WTC11 (cell line): Measurements from ENCODE around the gene DHX36. TPM values are rescaled to one million over a fixed set of nuclear protein-coding genes. Genes with fewer than 3 reads are reported as not detected.

Source experiments
- ATAC-seq: fragments of 200-7000 bp; cut with Tn5 transposase; 2 replicates; pipeline ENCODE4 v1.10.0; 2021; ENCODE audit warnings: mild to moderate bottlenecking, moderate library complexity
- CTCF ChIA-PET: fragments of 300-600 bp; sonication (Branson Sonifier 250); formaldehyde crosslinking; loops from one replicate; lab custom pipeline; 2021; ENCODE audit warnings: antibody characterized with exemption; lab: Charles Lee
- POLR2A ChIA-PET: fragments of 350-600 bp; sonication (Branson Sonifier 250); formaldehyde crosslinking; loops from one replicate; lab custom pipeline; 2021; ENCODE audit warnings: antibody characterized with exemption; lab: Charles Lee
- DNase-seq: peaks from one replicate; pipeline ENCODE4 v3.0.0; 2021; ENCODE audit warnings: low spot score
- H3K27ac Mint-ChIP-seq: 2 replicates; pipeline ENCODE4 v1.8.0; 2021; ENCODE audit warnings: mixed read lengths
- H3K27me3 Mint-ChIP-seq: 2 replicates; pipeline ENCODE4 v1.8.0; 2021; ENCODE audit warnings: low read depth, mild to moderate bottlenecking, moderate library complexity, mixed read lengths
- H3K36me3 Mint-ChIP-seq: 2 replicates; pipeline ENCODE4 v1.8.0; 2021; ENCODE audit warnings: mixed read lengths
- H3K4me1 Mint-ChIP-seq: 2 replicates; pipeline ENCODE4 v1.8.0; 2022; ENCODE audit warnings: mixed read lengths
- H3K4me3 Mint-ChIP-seq: 2 replicates; pipeline ENCODE4 v1.8.0; 2021; ENCODE audit warnings: mild to moderate bottlenecking, moderate library complexity, mixed read lengths
- H3K9me3 Mint-ChIP-seq: 2 replicates; pipeline ENCODE4 v1.8.0; 2021; ENCODE audit warnings: mixed read lengths
- AR ChIP-seq: fragments of 250-450 bp; sonication (Bioruptor Pico); IDR thresholded peaks from 2 replicates; pipeline ENCODE4 v1.9.0; 2021; ENCODE audit warnings: mild to moderate bottlenecking
- CBFB ChIP-seq: sonication (generic); formaldehyde crosslinking; IDR thresholded peaks from 2 replicates; pipeline ENCODE4 v1.8.1; 2022; ENCODE audit warnings: mild to moderate bottlenecking, low read depth, missing genetic modification reagents
- ELF4 ChIP-seq: sonication (generic); formaldehyde crosslinking; IDR thresholded peaks from 2 replicates; pipeline ENCODE4 v1.8.1; 2022; ENCODE audit warnings: low read depth, mild to moderate bottlenecking, moderate library complexity, missing genetic modification reagents
- GRHL2 ChIP-seq: fragments of 250-450 bp; sonication (Bioruptor Pico); IDR thresholded peaks from 2 replicates; pipeline ENCODE4 v1.8.0; 2022; ENCODE audit warnings: mild to moderate bottlenecking, moderate library complexity; ENCODE audit not compliant: insufficient replicate concordance, severe bottlenecking
- HMGA2 ChIP-seq: fragments of 250-450 bp; sonication (Bioruptor Pico); IDR thresholded peaks from 2 replicates; pipeline ENCODE4 v1.4.0; 2021; ENCODE audit warnings: mild to moderate bottlenecking, moderate library complexity
- HMGXB4 ChIP-seq: sonication (generic); formaldehyde crosslinking; IDR thresholded peaks from 2 replicates; pipeline ENCODE4 v1.8.1; 2023; ENCODE audit warnings: mild to moderate bottlenecking, moderate library complexity, missing genetic modification reagents
- IRF2 ChIP-seq: sonication (generic); formaldehyde crosslinking; IDR thresholded peaks from 2 replicates; pipeline ENCODE4 v1.8.0; 2022; ENCODE audit warnings: low read depth, missing genetic modification reagents, borderline replicate concordance
- SMAD3 ChIP-seq: sonication (generic); formaldehyde crosslinking; IDR thresholded peaks from 2 replicates; pipeline ENCODE4 v1.8.0; 2022; ENCODE audit warnings: missing genetic modification reagents, mild to moderate bottlenecking, borderline replicate concordance
- TEAD4 ChIP-seq: sonication (generic); formaldehyde crosslinking; IDR thresholded peaks from 2 replicates; pipeline ENCODE4 v1.8.0; 2022; ENCODE audit warnings: mild to moderate bottlenecking, missing genetic modification reagents
- TP53 ChIP-seq: sonication (generic); formaldehyde crosslinking; IDR thresholded peaks from 2 replicates; pipeline ENCODE4 v1.8.1; 2023; ENCODE audit warnings: mild to moderate bottlenecking, missing genetic modification reagents
- ZNF219 ChIP-seq: sonication (generic); formaldehyde crosslinking; IDR thresholded peaks from 2 replicates; pipeline ENCODE4 v1.8.0; 2023; ENCODE audit warnings: missing genetic modification reagents, mild to moderate bottlenecking, borderline replicate concordance
- ZNF281 ChIP-seq: sonication (generic); formaldehyde crosslinking; IDR thresholded peaks from 2 replicates; pipeline ENCODE4 v1.8.0; 2023; ENCODE audit warnings: mild to moderate bottlenecking, missing genetic modification reagents
- ZNF423 ChIP-seq: fragments of 250-450 bp; sonication (Bioruptor Pico); IDR thresholded peaks from 2 replicates; pipeline ENCODE4 v2.1.2; 2022; ENCODE audit warnings: mild to moderate bottlenecking, moderate library complexity
- ZNF512 ChIP-seq: sonication (generic); formaldehyde crosslinking; IDR thresholded peaks from 2 replicates; pipeline ENCODE4 v1.8.1; 2022; ENCODE audit warnings: missing genetic modification reagents, borderline replicate concordance
- ZSCAN18 ChIP-seq: fragments of 250-450 bp; sonication (Bioruptor Pico); IDR thresholded peaks from 2 replicates; pipeline ENCODE4 v2.1.2; 2022; ENCODE audit warnings: mild to moderate bottlenecking, moderate library complexity
- total RNA-seq: library from RNA; stranded (reverse); gene quantifications from 3 replicates; pipeline ENCODE4 v1.2.3, GENCODE V29; 2021

The DHX36 gene
- total RNA-seq, 1 experiment from 2014 or later, result 100 TPM

- Mint-ChIP-seq H3K27ac (no peak overlapping the region), H3K4me1 (peaks cover 35% of the 10 kb centered on the region)
- ATAC-seq, result no peak
Observed at GRCh38 chr3:154250291-154250690, 74.0 kb downstream of the DHX36 start.

More at GRCh38 chr3:154250291-154250690, 74.0 kb downstream of the DHX36 start:
- no peak for DNase-seq
- POLR2A ChIA-PET, result no interaction called here
- Mint-ChIP-seq H3K9me3 (no peaks in the 10 kb centered on the region), H3K36me3 (peaks cover 24% of the 10 kb centered on the region), H3K4me3 (no peak overlapping the region), H3K27me3 (no peaks in the 10 kb centered on the region)
- TF ChIP-seq GRHL2 (CRISPR knock-in tag), result no peak
- TF ChIP-seq ZNF423 (CRISPR knock-in tag), result no peak
- no peak for TF ChIP-seq ELF4 (CRISPR knock-in tag)
- TF ChIP-seq AR (CRISPR knock-in tag), result no peak
- TF ChIP-seq HMGA2 (CRISPR knock-in tag), result no peak
- TF ChIP-seq ZNF281, result no peak
- no peak for TF ChIP-seq HMGXB4 (CRISPR knock-in tag)
- TF ChIP-seq ZNF512 (CRISPR knock-in tag), result no peak
- TF ChIP-seq ZNF219 (CRISPR knock-in tag), result no peak
- no peak for TF ChIP-seq TP53 (CRISPR knock-in tag)
- no peak for TF ChIP-seq ZSCAN18
- TF ChIP-seq SMAD3 (CRISPR knock-in tag), result no peak
- TF ChIP-seq CBFB (CRISPR knock-in tag), result no peak
- TF ChIP-seq IRF2 (CRISPR knock-in tag), result no peak
- TF ChIP-seq TEAD4 (CRISPR knock-in tag), result no peak
- CTCF ChIA-PET, result no interaction called here
